Natural killer cell (primary cell): ENCODE results near the gene STARD10. TPM values are rescaled to one million over a fixed set of nuclear protein-coding genes. Genes with fewer than 3 reads are reported as not detected.

Source experiments
- ATAC-seq, 3 donors: fragments of 150-1000 bp in 2 of 3; fragments of 200-7000 bp in 1 of 3; cut with Tn5 transposase; 1 replicate in 1 of 3; 2 replicates in 2 of 3; pipeline ENCODE4 v1.10.0; 2021; ENCODE audit warnings: mild to moderate bottlenecking in 2 of 3, moderate library complexity in 2 of 3
- DNase-seq, 2 donors: peaks; one replicate each; pipeline versions ENCODE4 v3.0.0 to v3.0.0-alpha.2; 2013 to 2021; ENCODE audit warnings: mixed read lengths in 1 of 2
- H3K27ac ChIP-seq: one replicate; pipeline ENCODE4 v1.5.1; 2013; ENCODE audit warnings: mild to moderate bottlenecking, low read length
- H3K27me3 ChIP-seq: one replicate; pipeline ENCODE4 v1.6.1; 2013; ENCODE audit warnings: low read length; ENCODE audit not compliant: control insufficient read depth, insufficient read depth
- H3K36me3 ChIP-seq: one replicate; pipeline ENCODE4 v1.6.1; 2013; ENCODE audit warnings: low read length; ENCODE audit not compliant: control insufficient read depth, insufficient read depth
- H3K4me1 ChIP-seq: one replicate; pipeline ENCODE4 v1.6.1; 2013; ENCODE audit warnings: low read length; ENCODE audit not compliant: control insufficient read depth, insufficient read depth
- H3K4me3 ChIP-seq: one replicate; pipeline ENCODE4 v1.5.1; 2013; ENCODE audit warnings: low read length
- H3K9me3 ChIP-seq: one replicate; pipeline ENCODE4 v1.6.1; 2013; ENCODE audit warnings: low read length; ENCODE audit not compliant: control insufficient read depth, insufficient read depth
- H3K27ac Mint-ChIP-seq, 2 donors: one replicate each; pipeline ENCODE4 v1.8.0; 2022; ENCODE audit warnings: mild to moderate bottlenecking in 2 of 2, mixed read lengths in 2 of 2, moderate library complexity in 1 of 2
- H3K27me3 Mint-ChIP-seq, 2 donors: one replicate each; pipeline ENCODE4 v1.8.0; 2022; ENCODE audit warnings: low read depth in 2 of 2, mixed read lengths in 2 of 2
- H3K36me3 Mint-ChIP-seq: one replicate; pipeline ENCODE4 v1.8.0; 2022; ENCODE audit warnings: mixed read lengths
- H3K4me1 Mint-ChIP-seq, 2 donors: one replicate each; pipeline ENCODE4 v1.8.0; 2022; ENCODE audit warnings: mixed read lengths in 2 of 2
- H3K4me3 Mint-ChIP-seq: one replicate; pipeline ENCODE4 v1.8.0; 2022; ENCODE audit warnings: mild to moderate bottlenecking, moderate library complexity, mixed read lengths
- H3K9me3 Mint-ChIP-seq, 2 donors: one replicate each; pipeline ENCODE4 v1.8.0; 2022; ENCODE audit warnings: mixed read lengths in 2 of 2
- WGBS: methylation state at CpG from one replicate; pipeline ENCODE4 v1.1.7; 2013; ENCODE audit warnings: missing lambda C conversion rate; ENCODE audit not compliant: insufficient coverage; 5-methylcytosine and 5-hydroxymethylcytosine counted together
- intact Hi-C: fragments of 100-400 bp; cut with micrococcal nuclease; formaldehyde crosslinking; loops from one replicate; pipeline ENCODE4 v1.14.2; 2022
- total RNA-seq, 4 donors: library from RNA; stranded (reverse); fragments of 120-200 nt in 1 of 4; gene quantifications; one replicate each; pipeline versions ENCODE4 v1.2.3 to v1.2.4, GENCODE V29; 2013 to 2022
- TF ChIP-seq, protein P1 (sequence below): fragments of 200-600 bp; IDR thresholded peaks from one replicate; pipeline ENCODE4 v1.8.0; 2022; ENCODE audit warnings: antibody characterized with exemption

Gene STARD10
- total RNA-seq, 3 donors from 2014 or later (not counting 1 experiment from before 2014, with no cell fraction given): 10.9 to 17.3 (median 11.7) TPM

DNA sequence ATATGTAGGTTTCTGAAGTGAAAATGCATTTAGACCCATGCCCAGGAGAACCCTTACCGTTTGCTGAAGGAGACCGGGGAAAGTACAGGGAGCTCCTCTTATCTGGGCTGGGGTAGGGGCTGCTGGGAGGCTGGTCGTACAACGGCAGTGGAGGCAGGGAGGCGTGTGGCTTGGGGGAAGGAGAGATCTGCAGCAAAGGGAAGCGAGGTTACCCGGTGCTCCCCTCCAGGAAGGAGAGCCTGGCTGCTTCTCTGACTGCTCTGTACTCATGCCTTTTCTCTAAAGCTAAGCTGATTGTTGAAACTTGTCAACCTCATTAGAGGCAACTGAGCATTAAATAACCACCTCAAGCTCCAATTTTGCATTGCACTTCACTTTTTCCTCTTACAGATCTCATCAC lies 47.5 kb upstream of the STARD10 start:
- no peak for DNase-seq

DNA sequence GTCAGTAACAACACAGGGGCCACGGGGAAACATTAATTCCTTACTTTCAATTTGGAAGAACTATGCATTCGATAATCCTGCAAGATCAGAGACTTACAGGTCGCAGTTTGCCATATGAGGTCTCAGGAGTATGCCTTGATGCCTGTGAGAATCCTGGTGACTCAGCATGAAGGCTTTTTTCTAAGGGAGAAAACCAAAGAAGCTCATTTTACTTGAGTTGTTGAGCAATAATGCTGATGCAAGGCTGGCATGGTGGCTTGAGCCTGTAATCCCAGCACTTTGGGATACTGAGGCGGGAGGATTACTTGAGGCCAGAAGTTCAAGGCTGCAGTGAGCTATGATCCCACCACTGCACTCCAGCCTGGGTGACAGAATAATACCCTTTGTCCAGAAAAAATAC lies 46.9 kb upstream of the STARD10 start:
- Mint-ChIP-seq H3K4me3 (no peak overlapping the region), H3K27ac (no peak overlapping the region), H3K27me3 (no peaks in the 10 kb centered on the region), H3K4me1 (no peaks in the 10 kb centered on the region), H3K9me3 (no peaks in the 10 kb centered on the region), H3K36me3 (no peaks in the 10 kb centered on the region)
- no peaks in the 10 kb centered on the region for H3K27me3 ChIP-seq
- TF ChIP-seq, protein P1, sequence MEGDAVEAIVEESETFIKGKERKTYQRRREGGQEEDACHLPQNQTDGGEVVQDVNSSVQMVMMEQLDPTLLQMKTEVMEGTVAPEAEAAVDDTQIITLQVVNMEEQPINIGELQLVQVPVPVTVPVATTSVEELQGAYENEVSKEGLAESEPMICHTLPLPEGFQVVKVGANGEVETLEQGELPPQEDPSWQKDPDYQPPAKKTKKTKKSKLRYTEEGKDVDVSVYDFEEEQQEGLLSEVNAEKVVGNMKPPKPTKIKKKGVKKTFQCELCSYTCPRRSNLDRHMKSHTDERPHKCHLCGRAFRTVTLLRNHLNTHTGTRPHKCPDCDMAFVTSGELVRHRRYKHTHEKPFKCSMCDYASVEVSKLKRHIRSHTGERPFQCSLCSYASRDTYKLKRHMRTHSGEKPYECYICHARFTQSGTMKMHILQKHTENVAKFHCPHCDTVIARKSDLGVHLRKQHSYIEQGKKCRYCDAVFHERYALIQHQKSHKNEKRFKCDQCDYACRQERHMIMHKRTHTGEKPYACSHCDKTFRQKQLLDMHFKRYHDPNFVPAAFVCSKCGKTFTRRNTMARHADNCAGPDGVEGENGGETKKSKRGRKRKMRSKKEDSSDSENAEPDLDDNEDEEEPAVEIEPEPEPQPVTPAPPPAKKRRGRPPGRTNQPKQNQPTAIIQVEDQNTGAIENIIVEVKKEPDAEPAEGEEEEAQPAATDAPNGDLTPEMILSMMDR: no peak
- ATAC-seq: no peak
- no peak for DNase-seq
- H3K4me1 ChIP-seq: no peaks in the 10 kb centered on the region
- no peak overlapping the region for H3K27ac ChIP-seq
- intact Hi-C loops: loop anchor here (10.0 kb wide), 1 partner anchor 256 kb away; no protein-coding TSS in a partner anchor
- H3K9me3 ChIP-seq: no peaks in the 10 kb centered on the region
- peaks cover 44% of the 10 kb centered on the region for H3K36me3 ChIP-seq
- no peak overlapping the region for H3K4me3 ChIP-seq
- WGBS: 98% methylated on average over 4 of the region's 4 CpGs

More for the DNA sequence above, 47.5 kb upstream of the STARD10 start:
- H3K4me3 ChIP-seq: no peak overlapping the region
- Mint-ChIP-seq H3K27me3 (no peaks in the 10 kb centered on the region), H3K4me3 (no peak overlapping the region), H3K27ac (no peak overlapping the region), H3K36me3 (no peaks in the 10 kb centered on the region), H3K4me1 (no peaks in the 10 kb centered on the region), H3K9me3 (no peaks in the 10 kb centered on the region)
- H3K36me3 ChIP-seq: peaks cover 41% of the 10 kb centered on the region
- intact Hi-C loops: loop anchor here (10.0 kb wide), 1 partner anchor 257 kb away; no protein-coding TSS in a partner anchor
- no peak overlapping the region for H3K27ac ChIP-seq
- H3K9me3 ChIP-seq: no peaks in the 10 kb centered on the region
- H3K4me1 ChIP-seq: no peaks in the 10 kb centered on the region
- WGBS: 97% methylated on average over 7 of the region's 7 CpGs
- no peaks in the 10 kb centered on the region for H3K27me3 ChIP-seq
- TF ChIP-seq, protein P1: no peak
- ATAC-seq: no peak

DNA sequence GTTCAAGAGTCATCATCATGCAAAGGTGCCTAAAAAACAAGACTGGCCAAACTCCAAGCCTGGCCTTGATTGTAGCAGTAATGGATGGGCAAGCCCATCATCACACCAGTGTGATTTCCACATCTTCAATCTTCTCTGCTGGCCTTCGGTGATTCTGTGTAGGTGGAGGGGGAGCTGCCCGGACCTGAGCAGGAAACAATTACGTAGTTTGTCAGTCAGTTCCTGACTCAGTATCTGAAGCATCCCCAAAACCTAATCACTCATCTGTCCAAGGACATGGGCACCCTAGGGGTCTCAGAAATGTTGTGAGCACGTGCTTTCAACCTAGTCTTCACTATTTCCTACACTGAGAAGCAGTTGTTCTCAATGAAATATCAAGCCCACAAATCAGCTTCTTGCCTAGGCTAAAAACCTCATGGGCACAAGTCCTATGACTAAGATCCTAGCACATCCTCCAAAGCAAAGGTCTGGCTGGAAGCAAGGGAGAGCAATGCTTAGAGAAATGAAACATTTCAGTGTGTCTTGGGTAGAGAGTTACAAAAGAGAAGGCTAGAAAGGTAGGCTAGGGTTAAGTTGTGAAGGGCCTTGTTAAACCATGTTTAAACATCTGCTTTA lies 45.0 kb upstream of the STARD10 start:
- Histone ChIP-seq H3K27me3 (no peaks in the 10 kb centered on the region), H3K4me3 (no peak overlapping the region), H3K9me3 (no peaks in the 10 kb centered on the region), H3K27ac (no peak overlapping the region), H3K36me3 (peaks cover 44% of the 10 kb centered on the region), H3K4me1 (peaks cover 4% of the 10 kb centered on the region)
- TF ChIP-seq, protein P1: no peak
- Mint-ChIP-seq H3K27ac (peak overlapping the region in 1 of 2 donors; percentile 7), H3K36me3 (no peaks in the 10 kb centered on the region), H3K4me3 (no peak overlapping the region), H3K27me3 (no peaks in the 10 kb centered on the region), H3K9me3 (no peaks in the 10 kb centered on the region), H3K4me1 (peaks cover 6 to 10% of the 10 kb centered on the region in 2 donors)
- DNase-seq (no peak), ATAC-seq (no peak)
- intact Hi-C loops: no loop called here
- WGBS: 89% methylated on average over 2 of the region's 4 CpGs

DNA sequence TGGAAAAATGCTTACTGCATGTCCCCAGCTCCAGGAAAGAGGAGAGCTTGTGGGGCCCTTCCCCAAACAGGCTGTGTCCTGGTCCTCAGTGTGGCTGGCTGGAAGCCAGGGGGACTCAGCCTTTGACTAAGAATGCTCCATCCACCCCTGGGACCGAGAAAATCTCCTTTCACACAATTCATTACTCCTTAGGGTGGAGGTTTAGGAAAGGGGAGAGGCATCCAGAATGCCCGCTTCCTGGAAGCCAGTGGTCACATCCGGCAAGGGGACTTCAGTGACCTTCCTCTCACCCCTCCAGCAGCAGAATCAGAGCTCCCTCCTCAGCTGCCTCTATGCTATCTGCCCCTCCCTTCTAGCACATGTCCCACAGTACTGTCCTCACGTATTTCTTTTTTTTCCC lies 42.3 kb upstream of the STARD10 start:
- no peaks in the 10 kb centered on the region for H3K9me3 Mint-ChIP-seq
- H3K4me3 ChIP-seq: no peak overlapping the region
- H3K27me3 ChIP-seq: no peaks in the 10 kb centered on the region
- no peaks in the 10 kb centered on the region for H3K27me3 Mint-ChIP-seq
- no peak for DNase-seq
- H3K4me3 Mint-ChIP-seq: no peak overlapping the region
- intact Hi-C loops: no loop called here
- H3K27ac ChIP-seq: no peak overlapping the region
- H3K36me3 ChIP-seq: peaks cover 29% of the 10 kb centered on the region
- H3K9me3 ChIP-seq: no peaks in the 10 kb centered on the region
- no peak for ATAC-seq
- H3K4me1 Mint-ChIP-seq: peaks cover 6 to 18% of the 10 kb centered on the region in 2 donors
- WGBS: 83% methylated on average over 3 of the region's 4 CpGs
- H3K4me1 ChIP-seq: peaks cover 4% of the 10 kb centered on the region
- TF ChIP-seq, protein P1: no peak
- no peaks in the 10 kb centered on the region for H3K36me3 Mint-ChIP-seq
- peak overlapping the region in 1 of 2 donors; percentile 38 for H3K27ac Mint-ChIP-seq
